H1 (cell line): Measurements from ENCODE around the gene TGM6.

Experiments
- ATF3 ChIP-seq: IDR thresholded peaks from 2 replicates; pipeline ENCODE4 v1.6.1; 2011; ENCODE audit warnings: low read depth, mild to moderate bottlenecking, low read length; ENCODE audit not compliant: insufficient read depth
- BACH1 ChIP-seq: IDR thresholded peaks from 2 replicates; pipeline ENCODE4 v1.6.1; 2012; ENCODE audit warnings: low read length, improper control_type of control experiment
- BRCA1 ChIP-seq: IDR thresholded peaks from 2 replicates; pipeline ENCODE4 v1.6.1; 2012; ENCODE audit warnings: low read depth, low read length, improper control_type of control experiment
- CEBPB ChIP-seq: IDR thresholded peaks from 2 replicates; pipeline ENCODE4 v1.6.1; 2012; ENCODE audit warnings: low read depth, low read length
- EZH2 ChIP-seq: fragments of 200-600 bp; sonication (generic); IDR thresholded peaks from 2 replicates; pipeline ENCODE4 v1.7.1; 2012; ENCODE audit warnings: low read depth, mild to moderate bottlenecking, moderate library complexity, low read length, inconsistent platforms; ENCODE audit not compliant: severe bottlenecking
- FOSL1 ChIP-seq: IDR thresholded peaks from 2 replicates; pipeline ENCODE4 v1.6.1; 2011; ENCODE audit warnings: mild to moderate bottlenecking, low read depth, low read length, moderate library complexity; ENCODE audit not compliant: insufficient read depth
- POLR2A ChIP-seq, 2 experiments: IDR thresholded peaks; 1 replicate in 1 of 2; 2 replicates in 1 of 2; pipeline ENCODE4 v1.6.1; 2011; ENCODE audit warnings: low read depth in 2 of 2, low read length in 2 of 2, mild to moderate bottlenecking in 2 of 2; ENCODE audit errors: control extremely low read depth in 1 of 2
- POLR2AphosphoS5 ChIP-seq: IDR thresholded peaks from 2 replicates; pipeline ENCODE4 v1.6.1; 2011; ENCODE audit warnings: low read depth, low read length
- RAD21 ChIP-seq, 2 experiments: IDR thresholded peaks in 1 of 2; conservative IDR thresholded peaks in 1 of 2; 2 replicates each; pipeline ENCODE4 v1.6.1; 2011; ENCODE audit warnings: low read depth in 2 of 2, low read length in 2 of 2, improper control_type of control experiment in 1 of 2, inconsistent platforms in 1 of 2, mild to moderate bottlenecking in 1 of 2, moderate library complexity in 1 of 2
- YY1 ChIP-seq: IDR thresholded peaks from 2 replicates; pipeline ENCODE4 v1.6.1; 2011; ENCODE audit warnings: low read depth, mild to moderate bottlenecking, low read length
- ZNF274 ChIP-seq: IDR thresholded peaks from 2 replicates; pipeline ENCODE4 v1.7.0; 2012; ENCODE audit warnings: low read length, borderline replicate concordance; ENCODE audit errors: extremely low read depth
- TF ChIP-seq, protein P1 (sequence below), 3 experiments: IDR thresholded peaks; 1 replicate in 2 of 3; 2 replicates in 1 of 3; pipeline versions ENCODE4 v1.5.1 to v1.6.1; 2011; ENCODE audit warnings: low read length in 3 of 3, mild to moderate bottlenecking in 3 of 3, inconsistent platforms in 2 of 3, low read depth in 1 of 3, moderate library complexity in 1 of 3; ENCODE audit not compliant: insufficient read depth in 1 of 3; ENCODE audit errors: control extremely low read depth in 1 of 3
- TF ChIP-seq, protein P2 (sequence below): IDR thresholded peaks from 2 replicates; pipeline ENCODE4 v1.6.1; 2011; ENCODE audit warnings: low read length, improper control_type of control experiment

DNA sequence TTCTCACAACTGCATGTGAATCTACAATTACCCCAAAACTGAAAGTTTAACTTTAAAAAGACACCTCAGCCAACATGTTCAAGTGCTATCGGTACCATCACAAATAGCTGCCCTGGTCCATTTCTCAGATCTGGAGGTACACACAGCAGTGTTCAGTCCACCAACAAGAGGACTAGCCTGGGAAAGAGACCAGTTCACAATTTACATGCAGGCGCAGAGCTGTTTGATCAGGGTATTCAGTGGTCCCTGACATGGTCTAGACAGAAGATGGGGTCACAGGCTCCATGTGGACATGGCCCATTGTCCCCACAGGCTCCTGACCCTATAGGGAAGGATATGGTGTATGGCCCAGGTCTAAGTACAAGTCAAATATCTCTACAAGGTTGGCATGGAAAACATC, 15.6 kb upstream of the TGM6 start:
- TF ChIP-seq, protein P1, sequence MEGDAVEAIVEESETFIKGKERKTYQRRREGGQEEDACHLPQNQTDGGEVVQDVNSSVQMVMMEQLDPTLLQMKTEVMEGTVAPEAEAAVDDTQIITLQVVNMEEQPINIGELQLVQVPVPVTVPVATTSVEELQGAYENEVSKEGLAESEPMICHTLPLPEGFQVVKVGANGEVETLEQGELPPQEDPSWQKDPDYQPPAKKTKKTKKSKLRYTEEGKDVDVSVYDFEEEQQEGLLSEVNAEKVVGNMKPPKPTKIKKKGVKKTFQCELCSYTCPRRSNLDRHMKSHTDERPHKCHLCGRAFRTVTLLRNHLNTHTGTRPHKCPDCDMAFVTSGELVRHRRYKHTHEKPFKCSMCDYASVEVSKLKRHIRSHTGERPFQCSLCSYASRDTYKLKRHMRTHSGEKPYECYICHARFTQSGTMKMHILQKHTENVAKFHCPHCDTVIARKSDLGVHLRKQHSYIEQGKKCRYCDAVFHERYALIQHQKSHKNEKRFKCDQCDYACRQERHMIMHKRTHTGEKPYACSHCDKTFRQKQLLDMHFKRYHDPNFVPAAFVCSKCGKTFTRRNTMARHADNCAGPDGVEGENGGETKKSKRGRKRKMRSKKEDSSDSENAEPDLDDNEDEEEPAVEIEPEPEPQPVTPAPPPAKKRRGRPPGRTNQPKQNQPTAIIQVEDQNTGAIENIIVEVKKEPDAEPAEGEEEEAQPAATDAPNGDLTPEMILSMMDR (IDR thresholded peaks at IDR 0.05; ENCODE audit: control extremely low read depth in 1 of 3, insufficient read depth in 1 of 3, low read depth in 1 of 3, low read length in 3 of 3): no peak
- no peak for TF ChIP-seq EZH2
- TF ChIP-seq ATF3: no peak
- no peak for TF ChIP-seq POLR2A (IDR thresholded peaks at IDR 0.05; ENCODE audit: control extremely low read depth in 1 of 2, low read depth in 2 of 2, low read length in 2 of 2)
- no peak for TF ChIP-seq CEBPB
- TF ChIP-seq ZNF274: no peak
- TF ChIP-seq YY1: no peak
- TF ChIP-seq RAD21 (IDR thresholded peaks at IDR 0.05 in 1 of 2, conservative IDR thresholded peaks at IDR 0.05 in 1 of 2; ENCODE audit: low read depth in 2 of 2, low read length in 2 of 2): no peak
- no peak for TF ChIP-seq POLR2AphosphoS5
- no peak for TF ChIP-seq BRCA1
- TF ChIP-seq BACH1: no peak
- TF ChIP-seq, protein P2, sequence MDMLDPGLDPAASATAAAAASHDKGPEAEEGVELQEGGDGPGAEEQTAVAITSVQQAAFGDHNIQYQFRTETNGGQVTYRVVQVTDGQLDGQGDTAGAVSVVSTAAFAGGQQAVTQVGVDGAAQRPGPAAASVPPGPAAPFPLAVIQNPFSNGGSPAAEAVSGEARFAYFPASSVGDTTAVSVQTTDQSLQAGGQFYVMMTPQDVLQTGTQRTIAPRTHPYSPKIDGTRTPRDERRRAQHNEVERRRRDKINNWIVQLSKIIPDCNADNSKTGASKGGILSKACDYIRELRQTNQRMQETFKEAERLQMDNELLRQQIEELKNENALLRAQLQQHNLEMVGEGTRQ: no peak
- TF ChIP-seq FOSL1: no peak
